HG02623 (cell line): ENCODE results near the gene SKAP2.

Experiments used
- ATAC-seq: cut with Tn5 transposase; IDR thresholded peaks from one replicate; pipeline ENCODE4 v1.9.1; 2021; ENCODE audit warnings: moderate library complexity; ENCODE audit not compliant: unreplicated experiment

The SKAP2 gene

GRCh38 chr7:26779978-26780595, 84.3 kb downstream of the SKAP2 start:
- ATAC-seq: no peak

DNA sequence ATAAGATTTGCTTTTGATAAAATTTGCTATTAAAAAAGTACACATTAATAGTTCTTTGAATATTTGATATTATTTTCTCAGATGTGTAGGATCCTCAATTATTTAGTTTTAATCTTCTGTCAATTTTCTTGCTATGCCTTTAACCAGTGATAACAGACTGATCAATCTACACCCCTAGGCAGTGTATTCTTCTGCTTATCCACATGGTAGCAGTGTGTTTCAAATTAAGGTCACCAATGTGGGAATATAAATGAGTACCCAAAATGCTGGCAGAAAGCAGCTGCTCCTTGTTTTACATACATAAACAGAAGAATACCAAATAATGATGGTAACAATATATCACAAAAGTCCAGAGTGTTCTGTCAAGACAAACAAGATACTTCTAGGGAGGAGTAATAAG, 87.0 kb downstream of the SKAP2 start:
- ATAC-seq: no peak

GRCh38 chr7:26760501-26760900, 103.9 kb downstream of the SKAP2 start:
- no peak for ATAC-seq

- ATAC-seq: no peak
These were observed 105.3 kb downstream of the SKAP2 start for GRCh38 chr7:26759108-26759507.

GRCh38 chr7:26743205-26743604, 121.2 kb downstream of the SKAP2 start:
- no peak for ATAC-seq

GRCh38 chr7:26735976-26736600, 128.3 kb downstream of the SKAP2 start:
- ATAC-seq: no peak

DNA sequence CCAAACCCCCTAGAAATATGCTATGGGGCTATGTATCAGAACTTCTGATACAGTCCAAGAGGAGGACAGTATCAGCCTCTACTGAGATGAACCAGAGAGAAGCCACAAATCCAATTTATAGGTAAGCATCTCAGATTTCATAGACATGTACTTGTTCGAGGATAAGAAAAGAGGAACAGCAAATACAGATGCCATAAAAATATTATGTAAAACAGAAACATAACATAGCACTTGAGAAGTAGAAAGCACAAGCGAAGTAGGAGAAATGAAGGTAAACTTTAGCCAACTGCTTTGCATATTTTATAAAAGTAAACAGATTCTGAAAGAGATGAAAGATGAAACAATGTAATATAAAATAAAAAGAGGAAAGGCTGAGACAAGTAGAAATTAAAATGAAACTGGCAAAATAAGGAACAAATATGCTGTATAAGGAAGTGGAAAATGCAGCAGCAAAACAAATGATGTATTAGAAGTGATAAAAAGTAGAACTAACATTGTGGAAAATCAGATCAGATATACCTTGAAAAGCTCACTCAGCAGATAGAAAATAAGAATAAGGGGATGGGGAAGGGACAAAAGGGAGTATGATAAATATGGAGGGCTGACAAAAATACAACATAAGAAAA, 135.1 kb downstream of the SKAP2 start:
- ATAC-seq: no peak

- ATAC-seq: no peak
These were observed 138.3 kb downstream of the SKAP2 start for GRCh38 chr7:26726051-26726450.

GRCh38 chr7:26724795-26725194, 139.6 kb downstream of the SKAP2 start:
- no peak for ATAC-seq

DNA sequence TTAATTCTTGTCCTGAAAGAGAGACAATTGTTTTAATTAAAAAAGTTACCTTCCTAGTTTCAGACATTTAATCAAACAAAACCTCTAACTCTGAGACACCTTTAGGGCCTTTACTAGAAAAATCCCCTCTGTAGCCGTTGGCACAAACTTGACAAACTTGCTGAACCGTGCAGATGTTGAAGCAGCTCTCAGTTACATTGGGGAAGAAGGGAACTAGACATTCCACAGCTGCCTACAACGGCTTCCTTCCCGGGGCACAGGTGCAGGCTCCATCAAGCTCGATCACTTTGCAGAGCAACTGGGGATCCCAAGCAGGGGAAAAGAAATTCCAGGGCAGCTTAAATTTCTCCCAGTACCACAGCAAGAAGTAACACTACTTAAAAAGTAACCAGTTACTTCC, 141.3 kb downstream of the SKAP2 start:
- no peak for ATAC-seq

GRCh38 chr7:26721450-26721849, 142.9 kb downstream of the SKAP2 start:
- no peak for ATAC-seq

GRCh38 chr7:26718063-26718462, 146.3 kb downstream of the SKAP2 start:
- no peak for ATAC-seq

DNA sequence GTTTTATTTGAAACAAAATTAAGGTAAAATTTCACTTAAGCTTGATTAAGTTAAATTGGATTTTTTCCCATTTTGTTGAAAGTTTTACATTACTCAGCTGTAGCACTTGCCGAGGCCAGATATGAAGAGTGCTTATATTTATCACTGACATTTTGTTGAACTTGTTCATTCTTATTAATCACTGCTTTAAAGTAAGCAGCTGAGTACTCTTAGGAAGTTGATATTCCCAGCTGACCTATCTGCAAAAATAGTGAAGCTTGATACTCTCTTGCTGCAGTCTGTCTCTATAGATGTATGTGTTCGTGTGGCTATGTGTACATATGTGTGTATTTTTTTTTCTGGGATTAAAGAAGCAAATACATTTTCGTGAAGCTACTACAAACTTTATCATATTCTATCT, 150.0 kb downstream of the SKAP2 start:
- no peak for ATAC-seq

- no peak for ATAC-seq
These were observed 150.4 kb downstream of the SKAP2 start for GRCh38 chr7:26714006-26714405.

GRCh38 chr7:26709210-26709990, 155.0 kb downstream of the SKAP2 start:
- ATAC-seq: no peak

- ATAC-seq: no peak
These were observed 158.8 kb downstream of the SKAP2 start for GRCh38 chr7:26705567-26705966.

- no peak for ATAC-seq
These were observed 159.6 kb downstream of the SKAP2 start for GRCh38 chr7:26704786-26705185.

DNA sequence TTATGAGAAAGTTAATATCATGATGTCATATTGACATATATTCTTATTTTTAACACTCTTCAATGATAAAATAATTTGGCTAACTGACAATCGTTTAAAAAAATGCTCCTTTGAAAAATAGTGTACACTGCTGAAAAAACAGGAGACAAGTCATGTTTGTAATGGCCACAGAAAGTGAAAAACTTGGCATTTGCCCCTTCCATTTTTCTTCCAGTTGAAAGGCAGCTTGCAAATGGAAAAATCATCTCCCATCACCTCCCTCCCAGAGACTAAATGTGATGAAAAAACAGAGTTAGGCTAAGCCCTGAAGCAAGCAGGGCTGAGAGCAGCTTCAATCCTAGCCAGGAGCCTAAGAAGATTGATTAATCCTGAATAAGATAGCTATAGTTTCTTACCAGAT, 160.4 kb downstream of the SKAP2 start:
- ATAC-seq: no peak

DNA sequence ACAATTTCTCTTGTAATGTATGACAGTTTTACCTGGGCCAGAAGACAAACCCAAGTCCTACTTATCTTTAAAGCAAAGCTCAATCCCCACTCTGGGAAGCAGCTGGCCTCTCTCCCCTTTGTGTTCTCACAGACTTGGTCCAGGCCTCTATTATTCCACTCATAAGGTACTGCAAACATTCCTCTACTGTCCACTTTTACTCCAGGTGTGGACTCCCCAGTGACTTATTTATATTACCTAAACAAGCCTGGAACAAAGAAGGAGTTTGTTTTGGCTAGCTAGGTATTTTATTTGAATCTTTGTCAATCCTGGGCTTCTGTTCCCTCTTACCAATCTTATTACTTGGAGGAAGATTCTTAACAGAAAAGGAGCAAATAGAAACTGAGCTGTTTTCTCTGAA, 163.5 kb downstream of the SKAP2 start:
- no peak for ATAC-seq

DNA sequence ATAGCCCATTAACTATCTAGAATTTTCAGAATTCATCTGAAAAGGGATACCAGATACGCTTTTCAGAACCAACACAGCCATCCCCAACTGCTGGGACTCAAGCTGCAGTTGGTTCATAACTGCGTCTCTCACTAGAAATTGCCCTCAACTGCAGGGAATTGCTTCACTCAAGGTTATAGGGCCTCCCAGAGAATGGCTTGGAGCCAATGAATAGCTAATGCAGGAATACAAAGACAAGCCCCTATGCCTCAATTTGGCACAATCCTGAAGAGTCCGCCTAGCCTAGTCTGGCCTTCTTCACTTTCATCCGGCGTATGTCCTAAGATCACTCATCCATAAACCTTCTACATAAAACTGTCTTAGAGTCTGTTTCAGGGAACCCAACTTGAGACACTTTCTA, 164.0 kb downstream of the SKAP2 start:
- no peak for ATAC-seq

DNA sequence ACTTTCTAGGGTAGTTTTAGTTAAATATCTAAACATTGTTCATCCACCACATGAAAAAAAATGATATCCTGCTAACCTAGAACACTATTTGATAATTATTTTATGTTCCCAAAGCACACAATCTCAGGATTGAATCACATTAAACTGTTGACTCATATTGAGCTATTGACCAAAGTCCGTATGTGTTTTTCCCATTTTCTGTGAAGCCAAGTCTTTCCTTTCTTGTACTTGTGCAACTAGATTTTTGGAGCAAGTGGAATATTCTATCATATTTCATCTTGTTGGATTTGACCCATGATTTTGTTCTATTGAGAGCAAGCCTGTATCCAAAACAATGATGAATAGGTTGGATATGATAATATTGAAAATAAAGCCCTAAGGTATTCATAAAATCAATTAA, 164.6 kb downstream of the SKAP2 start:
- no peak for ATAC-seq

- no peak for ATAC-seq
These were observed 165.6 kb downstream of the SKAP2 start for GRCh38 chr7:26698806-26699205.
